Fibroblast of lung (primary cell): ENCODE data around the gene CHD6. TPM values are rescaled to one million over a fixed set of nuclear protein-coding genes. Genes with fewer than 3 reads are reported as not detected.
A peak's percentile ranks its signal among the peaks of the same experiment; 100 is the strongest.

ENCODE experiments used
- DNase-seq, 2 donors: peaks; one replicate each; pipeline versions ENCODE4 v3.0.0 to v3.0.0-alpha.2; 2010; ENCODE audit warnings: low read depth in 2 of 2
- H2AFZ ChIP-seq: 2 replicates; pipeline ENCODE4 v1.5.1; 2012; ENCODE audit warnings: low read length, control low read depth, inconsistent platforms
- H3K27ac ChIP-seq: 2 replicates; pipeline ENCODE4 v1.5.1; 2011; ENCODE audit warnings: low read length, control low read depth; ENCODE audit not compliant: insufficient read depth
- H3K27me3 ChIP-seq: 2 replicates; pipeline ENCODE4 v1.5.1; 2011; ENCODE audit warnings: mild to moderate bottlenecking, low read length; ENCODE audit not compliant: control insufficient read depth, insufficient read depth
- H3K36me3 ChIP-seq: 2 replicates; pipeline ENCODE4 v1.5.1; 2011; ENCODE audit warnings: low read length; ENCODE audit not compliant: control insufficient read depth, insufficient read depth
- H3K4me1 ChIP-seq: 2 replicates; pipeline ENCODE4 v1.5.1; 2011; ENCODE audit warnings: low read length; ENCODE audit not compliant: control insufficient read depth, insufficient read depth; ENCODE audit errors: extremely low read depth
- H3K4me2 ChIP-seq: 2 replicates; pipeline ENCODE4 v1.5.1; 2011; ENCODE audit warnings: low read length, control low read depth; ENCODE audit not compliant: insufficient read depth; ENCODE audit errors: extremely low read depth
- H3K4me3 ChIP-seq, 4 experiments: fragments of 200-600 bp in 1 of 4; sonication (generic) in 1 of 4; replicated peaks in 1 of 4; 2 replicates each; pipeline ENCODE4 v1.5.1; 2011 to 2016; ENCODE audit warnings: low read length in 4 of 4, low read depth in 3 of 4, mild to moderate bottlenecking in 3 of 4, control low read depth in 2 of 4, inconsistent platforms in 1 of 4, mixed read lengths in 1 of 4; ENCODE audit not compliant: insufficient read depth in 1 of 4; ENCODE audit errors: control extremely low read depth in 1 of 4
- H3K79me2 ChIP-seq: 2 replicates; pipeline ENCODE4 v1.5.1; 2012; ENCODE audit warnings: mild to moderate bottlenecking, low read length, inconsistent platforms; ENCODE audit not compliant: control insufficient read depth, insufficient read depth
- H3K9ac ChIP-seq: 2 replicates; pipeline ENCODE4 v1.5.1; 2011; ENCODE audit warnings: mild to moderate bottlenecking, low read length, control low read depth; ENCODE audit not compliant: insufficient read depth
- H3K9me3 ChIP-seq: 2 replicates; pipeline ENCODE4 v1.5.1; 2012; ENCODE audit warnings: low read depth, low read length; ENCODE audit not compliant: control insufficient read depth, insufficient read depth
- H4K20me1 ChIP-seq: 2 replicates; pipeline ENCODE4 v1.5.1; 2011; ENCODE audit warnings: low read length; ENCODE audit not compliant: control insufficient read depth, insufficient read depth; ENCODE audit errors: extremely low read depth
- CTCF ChIP-seq, 2 donors: IDR thresholded peaks in 1 of 2; conservative IDR thresholded peaks in 1 of 2; 1 replicate in 1 of 2; 2 replicates in 1 of 2; pipeline ENCODE4 v1.5.1; 2011 to 2012; ENCODE audit warnings: low read length in 2 of 2, control low read depth in 1 of 2, inconsistent platforms in 1 of 2, low read depth in 1 of 2, mild to moderate bottlenecking in 1 of 2
- EZH2 ChIP-seq: IDR thresholded peaks from 2 replicates; pipeline ENCODE4 v1.5.1; 2012; ENCODE audit warnings: low read length, control low read depth, mild to moderate bottlenecking; ENCODE audit errors: missing control alignments
- polyA plus RNA-seq, 2 donors: library from polyadenylated mRNA; depleted of rRNA in 1 of 2; stranded (reverse) in 1 of 2; unstranded in 1 of 2; fragments of >200 nt; gene quantifications; 2 replicates each; pipeline ENCODE4 v1.2.1, GENCODE V29; 2011 to 2012; ENCODE audit warnings: missing spikeins in 1 of 2
- total RNA-seq: library from RNA; depleted of rRNA; stranded (reverse); fragments of >200 nt; gene quantifications from 2 replicates; pipeline ENCODE4 v1.2.1, GENCODE V29; 2014

Gene CHD6
- total and polyA plus RNA-seq, 2 donors (not counting 1 experiment from before 2014, with no cell fraction given): 13.4 to 25.9 TPM

- H3K4me3 ChIP-seq: no peak overlapping the region
- peak in 1 of 2 donors; percentile 49 for DNase-seq
- no peak overlapping the region for H3K27ac ChIP-seq
- no peaks in the 10 kb centered on the region for H3K36me3 ChIP-seq
- H3K4me2 ChIP-seq: no peak overlapping the region
- no peaks in the 10 kb centered on the region for H3K4me1 ChIP-seq
- no peaks in the 10 kb centered on the region for H4K20me1 ChIP-seq
- H3K9ac ChIP-seq: no peak overlapping the region
- H2AFZ ChIP-seq: no peak overlapping the region
- H3K9me3 ChIP-seq: no peaks in the 10 kb centered on the region
- H3K27me3 ChIP-seq: no peaks in the 10 kb centered on the region
- no peaks in the 10 kb centered on the region for H3K79me2 ChIP-seq
- TF ChIP-seq EZH2: no peak
- no peak for TF ChIP-seq CTCF (conservative IDR thresholded peaks at IDR 0.05 in 1 of 2, IDR thresholded peaks at IDR 0.05 in 1 of 2; ENCODE audit: low read depth in 1 of 2, low read length in 2 of 2)
Observed at GRCh38 chr20:41392871-41393704, 225.1 kb downstream of the CHD6 start.

- H2AFZ ChIP-seq: no peak overlapping the region
- no peaks in the 10 kb centered on the region for H3K27me3 ChIP-seq
- H3K27ac ChIP-seq: no peak overlapping the region
- no peaks in the 10 kb centered on the region for H3K79me2 ChIP-seq
- no peak overlapping the region for H3K4me3 ChIP-seq
- no peak for TF ChIP-seq EZH2
- TF ChIP-seq CTCF (conservative IDR thresholded peaks at IDR 0.05 in 1 of 2, IDR thresholded peaks at IDR 0.05 in 1 of 2; ENCODE audit: low read depth in 1 of 2, low read length in 2 of 2): no peak
- no peak for DNase-seq
- no peak overlapping the region for H3K9ac ChIP-seq
- no peaks in the 10 kb centered on the region for H3K36me3 ChIP-seq
- no peak overlapping the region for H3K4me2 ChIP-seq
- H3K9me3 ChIP-seq: no peaks in the 10 kb centered on the region
- H3K4me1 ChIP-seq: no peaks in the 10 kb centered on the region
- no peaks in the 10 kb centered on the region for H4K20me1 ChIP-seq
Observed at GRCh38 chr20:41392295-41392694, 225.9 kb downstream of the CHD6 start.

GRCh38 chr20:41391587-41392001 lies 226.6 kb downstream of the CHD6 start:
- Histone ChIP-seq H4K20me1 (no peaks in the 10 kb centered on the region), H2AFZ (no peak overlapping the region), H3K36me3 (no peaks in the 10 kb centered on the region), H3K27me3 (peaks cover 2% of the 10 kb centered on the region), H3K79me2 (no peaks in the 10 kb centered on the region), H3K4me2 (no peak overlapping the region), H3K4me3 (no peak overlapping the region), H3K4me1 (no peaks in the 10 kb centered on the region), H3K27ac (no peak overlapping the region), H3K9ac (no peak overlapping the region), H3K9me3 (no peaks in the 10 kb centered on the region)
- peak in 1 of 2 donors; percentile 52 for DNase-seq
- TF ChIP-seq EZH2 (no peak), CTCF (conservative IDR thresholded peaks at IDR 0.05 in 1 of 2, IDR thresholded peaks at IDR 0.05 in 1 of 2; ENCODE audit: low read depth in 1 of 2, low read length in 2 of 2) (no peak)
